NCI-H446 (cell line): ENCODE data around the gene ATP8B4.

Experiments used
- DNase-seq, 2 experiments: peaks; one replicate each; lab custom pipeline; 2025; lab: John Stamatoyannopoulos, UW

Gene ATP8B4

DNA sequence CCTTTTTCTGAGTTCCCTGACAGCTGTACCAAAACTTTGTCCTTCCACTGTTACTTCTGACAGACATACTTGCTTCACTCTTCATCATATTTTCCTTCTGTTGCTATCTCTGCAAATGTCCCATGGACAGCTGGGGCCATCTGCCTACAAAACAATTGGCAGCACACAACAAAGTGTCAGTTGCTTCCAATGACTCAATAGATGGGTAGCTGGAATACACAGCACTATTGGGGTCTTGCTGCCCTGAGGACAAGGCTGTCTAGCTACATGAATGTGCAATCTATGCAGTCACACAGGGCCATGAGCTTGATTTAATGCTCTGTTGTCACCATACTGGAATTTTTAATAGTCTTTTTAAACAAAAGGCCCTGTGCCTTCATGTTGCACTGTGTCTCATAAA is 305.4 kb downstream of the ATP8B4 start:
- DNase-seq, result no peak

GRCh38 chr15:49810720-49811119 is 308.3 kb downstream of the ATP8B4 start:
- no peak for DNase-seq

GRCh38 chr15:49809894-49810609 is 309.0 kb downstream of the ATP8B4 start:
- DNase-seq, result no peak

GRCh38 chr15:49808341-49808740 is 310.7 kb downstream of the ATP8B4 start:
- DNase-seq, result no peak
